Esophagus muscularis mucosa (tissue), 4 donors: ENCODE results near the gene MLST8. TPM values are rescaled to one million over a fixed set of nuclear protein-coding genes. Genes with fewer than 3 reads are reported as not detected.

Experiments used
- DNase-seq: peaks from one replicate; pipeline ENCODE4 v3.0.0-alpha.2; 2017; ENCODE audit errors: extremely low spot score
- H3K27ac ChIP-seq, 4 donors: fragments of 200-600 bp; sonication (generic); replicated peaks in 1 of 4; 1 replicate in 3 of 4; 2 replicates in 1 of 4; pipeline ENCODE4 v1.5.1; 2016 to 2019; ENCODE audit warnings: mild to moderate bottlenecking in 1 of 4
- H3K27me3 ChIP-seq, 4 donors: fragments of 200-600 bp; sonication (generic); one replicate each; pipeline versions ENCODE4 v1.5.1 to v1.6.0; 2016 to 2019
- H3K36me3 ChIP-seq, 4 donors: fragments of 200-600 bp; sonication (generic); one replicate each; pipeline ENCODE4 v1.5.1; 2016 to 2019
- H3K4me1 ChIP-seq, 4 donors: fragments of 200-600 bp; sonication (generic); one replicate each; pipeline ENCODE4 v1.5.1; 2016 to 2019
- H3K4me3 ChIP-seq, 4 donors: fragments of 200-600 bp; sonication (generic); 1 replicate in 2 of 4; 2 replicates in 2 of 4; pipeline ENCODE4 v1.5.1; 2016 to 2019; ENCODE audit warnings: mild to moderate bottlenecking in 4 of 4, moderate library complexity in 1 of 4
- H3K9me3 ChIP-seq, 4 donors: fragments of 200-600 bp; sonication (generic); 1 replicate in 3 of 4; 2 replicates in 1 of 4; pipeline ENCODE4 v1.5.1; 2016 to 2019
- CTCF ChIP-seq, 3 experiments: fragments of 200-600 bp in 2 of 3; fragments of 450-650 bp in 1 of 3; sonication (generic) in 2 of 3; IDR thresholded peaks; one replicate each; pipeline ENCODE4 v1.5.1; 2017 to 2019; ENCODE audit warnings: antibody characterized with exemption in 3 of 3, mild to moderate bottlenecking in 2 of 3, moderate library complexity in 1 of 3
- EP300 ChIP-seq: sonication (generic); formaldehyde crosslinking; IDR thresholded peaks from one replicate; pipeline ENCODE4 v1.6.1; 2017; ENCODE audit warnings: antibody characterized with exemption
- POLR2A ChIP-seq: fragments of 450-650 bp; IDR thresholded peaks from one replicate; pipeline ENCODE4 v1.6.1; 2017; ENCODE audit warnings: antibody characterized with exemption, moderate library complexity, mild to moderate bottlenecking, low read depth
- POLR2AphosphoS5 ChIP-seq, 2 donors: sonication (generic); formaldehyde crosslinking; IDR thresholded peaks; one replicate each; pipeline ENCODE4 v1.6.1; 2017; ENCODE audit warnings: antibody characterized with exemption in 2 of 2
- WGBS: methylation state at CpG from one replicate; pipeline ENCODE4 v1.1.5; 2018; 5-methylcytosine and 5-hydroxymethylcytosine counted together
- intact Hi-C: fragments of 100-400 bp; cut with DNase I; formaldehyde crosslinking; loops from one replicate; pipeline ENCODE4 v1.15.1; 2023
- total RNA-seq, 4 donors: library from RNA; depleted of rRNA; stranded (reverse); fragments of >200 nt; gene quantifications; one replicate each; pipeline versions ENCODE4 v1.1.0 to v1.2.1, GENCODE V29; 2016

The MLST8 gene
- total RNA-seq, 4 donors from 2014 or later: 23.7 to 62.8 (median 36.3) TPM

- intact Hi-C loops: loop anchor here (5.0 kb wide), 1 partner anchor 93 kb away; the partner anchor contains the start of gene TRAF7
- H3K27ac ChIP-seq: peak overlapping the region; percentile 85 to 97 (median 92)
- peaks cover 23 to 28% (median 26%) of the 10 kb centered on the region in 4 donors for H3K4me1 ChIP-seq
- WGBS: 10% methylated on average over 22 of the region's 35 CpGs
- peak overlapping the region; percentile 70 to 93 (median 78) for H3K4me3 ChIP-seq
- H3K9me3 ChIP-seq: no peaks in the 10 kb centered on the region
- H3K36me3 ChIP-seq: peaks cover 36 to 60% (median 50%) of the 10 kb centered on the region in 4 donors
- no peak for DNase-seq
- H3K27me3 ChIP-seq: no peaks in the 10 kb centered on the region
- TF ChIP-seq POLR2AphosphoS5 (IDR thresholded peaks at IDR 0.05) (no peak), EP300 (no peak), CTCF (IDR thresholded peaks at IDR 0.05) (no peak), POLR2A (no peak)
Observed at GRCh38 chr16:2250652-2251295, 45.5 kb downstream of the MLST8 start.

- no peaks in the 10 kb centered on the region for H3K9me3 ChIP-seq
- peaks cover 37 to 60% (median 50%) of the 10 kb centered on the region in 4 donors for H3K36me3 ChIP-seq
- peak within 1 kb of the TSS; percentile 85 to 97 (median 92) for H3K27ac ChIP-seq
- peak; percentile 98 for DNase-seq
- TF ChIP-seq EP300 (no peak), POLR2A (peak; percentile 77), CTCF (IDR thresholded peaks at IDR 0.05) (peak; percentile 76 to 86 (median 80)), POLR2AphosphoS5 (IDR thresholded peaks at IDR 0.05) (peak; percentile 92 to 93)
- H3K4me1 ChIP-seq: peaks cover 23 to 28% (median 26%) of the 10 kb centered on the region in 4 donors
- H3K27me3 ChIP-seq: no peaks in the 10 kb centered on the region
- 0% methylated on average over 3 of the region's 88 CpGs for WGBS
- H3K4me3 ChIP-seq: peak within 1 kb of the TSS; percentile 70 to 93 (median 78)
- intact Hi-C loops: loop anchor here (5.0 kb wide), 1 partner anchor 94 kb away; the partner anchor contains the start of gene TRAF7
Observed at GRCh38 chr16:2251296-2252111, 46.2 kb downstream of the MLST8 start, which contains the start of gene ECI1. ECI1 (minus strand) TSS chr16:2251587; CDS start chr16:2251566, 21 bp downstream.

- 85% methylated on average over 7 of the region's 7 CpGs for WGBS
- Histone ChIP-seq H3K9me3 (no peaks in the 10 kb centered on the region), H3K36me3 (peaks cover 46 to 66% (median 55%) of the 10 kb centered on the region in 4 donors), H3K4me3 (no peak overlapping the region), H3K27ac (peak overlapping the region in 2 of 4 donors; percentile 85 to 94), H3K4me1 (peaks cover 23 to 28% (median 26%) of the 10 kb centered on the region in 4 donors), H3K27me3 (no peaks in the 10 kb centered on the region)
- no peak for DNase-seq
- intact Hi-C loops: loop anchor here (5.0 kb wide), 1 partner anchor 95 kb away; the partner anchor contains the start of gene TRAF7
- TF ChIP-seq POLR2AphosphoS5 (IDR thresholded peaks at IDR 0.05): no peak
- no peak for TF ChIP-seq EP300
- no peak for TF ChIP-seq CTCF (IDR thresholded peaks at IDR 0.05)
- no peak for TF ChIP-seq POLR2A
Observed at GRCh38 chr16:2252806-2253148, 47.5 kb downstream of the MLST8 start.

- Histone ChIP-seq H3K4me3 (no peak overlapping the region), H3K27ac (no peak overlapping the region), H3K9me3 (no peaks in the 10 kb centered on the region), H3K27me3 (no peaks in the 10 kb centered on the region), H3K36me3 (peaks cover 52 to 70% (median 60%) of the 10 kb centered on the region in 4 donors), H3K4me1 (peaks cover 23 to 28% (median 26%) of the 10 kb centered on the region in 4 donors)
- intact Hi-C loops: loop anchor here (5.0 kb wide), 1 partner anchor 96 kb away; the partner anchor contains the start of gene TRAF7
- WGBS: 82% methylated on average over 10 of the region's 11 CpGs
- DNase-seq: no peak
- TF ChIP-seq EP300 (no peak), POLR2AphosphoS5 (IDR thresholded peaks at IDR 0.05) (no peak), CTCF (IDR thresholded peaks at IDR 0.05) (no peak), POLR2A (no peak)
Observed at GRCh38 chr16:2253293-2253692, 48.0 kb downstream of the MLST8 start.
